GM19372 (cell line): ENCODE measurements around the gene NID1.
"Not testable (repeated sequence)": the region's sequence is repeated elsewhere in the genome, so short reads cannot be mapped to it uniquely, and the experiment has no call there.

ENCODE experiments used
- ATAC-seq: cut with Tn5 transposase; IDR thresholded peaks from one replicate; pipeline ENCODE4 v1.9.1; 2021; ENCODE audit warnings: mild to moderate bottlenecking, low read depth, moderate library complexity; ENCODE audit not compliant: unreplicated experiment

NID1 gene

GRCh38 chr1:236030534-236030933 lies 34.4 kb downstream of the NID1 start:
- no peak for ATAC-seq

- no peak for ATAC-seq
Observed at GRCh38 chr1:236029428-236029940, 35.4 kb downstream of the NID1 start.

- no peak for ATAC-seq
Observed at GRCh38 chr1:236027104-236027503, 37.8 kb downstream of the NID1 start.

- no peak for ATAC-seq
Observed at GRCh38 chr1:236025836-236026235, 39.1 kb downstream of the NID1 start.

GRCh38 chr1:236024641-236025040 lies 40.2 kb downstream of the NID1 start:
- ATAC-seq: no peak

GRCh38 chr1:236023926-236024565 lies 40.8 kb downstream of the NID1 start:
- ATAC-seq: no peak

- no peak for ATAC-seq
Observed at GRCh38 chr1:236021424-236022135, 43.3 kb downstream of the NID1 start.

- ATAC-seq: no peak
Observed at GRCh38 chr1:236020359-236021219, 44.3 kb downstream of the NID1 start.

- ATAC-seq: no peak
Observed at GRCh38 chr1:236018885-236019453, 45.9 kb downstream of the NID1 start.

- ATAC-seq: no peak
Observed at GRCh38 chr1:236016782-236017400, 48.0 kb downstream of the NID1 start.

- no peak for ATAC-seq
Observed at GRCh38 chr1:236016083-236016482, 48.8 kb downstream of the NID1 start.

- no peak for ATAC-seq
Observed at GRCh38 chr1:236015539-236015938, 49.4 kb downstream of the NID1 start.

GRCh38 chr1:236013330-236013729 lies 51.6 kb downstream of the NID1 start:
- ATAC-seq: no peak

GRCh38 chr1:236011641-236012040 lies 53.2 kb downstream of the NID1 start:
- no peak for ATAC-seq

- no peak for ATAC-seq
Observed at GRCh38 chr1:236010443-236010842, 54.4 kb downstream of the NID1 start.

GRCh38 chr1:236009857-236010256 lies 55.0 kb downstream of the NID1 start:
- no peak for ATAC-seq

- ATAC-seq: no peak
Observed at GRCh38 chr1:236009191-236009590, 55.7 kb downstream of the NID1 start.

GRCh38 chr1:236007781-236008180 lies 57.1 kb downstream of the NID1 start:
- ATAC-seq: no peak

- not testable (repeated sequence) for ATAC-seq
Observed at GRCh38 chr1:236003058-236003457, 61.8 kb downstream of the NID1 start.

- no peak for ATAC-seq
Observed at GRCh38 chr1:236002572-236002971, 62.3 kb downstream of the NID1 start.
